Measurements from ENCODE around the gene EPN1. TPM values are rescaled to one million over a fixed set of nuclear protein-coding genes. Genes with fewer than 3 reads are reported as not detected.

Gene EPN1
- total RNA-seq, 2 donors from 2014 or later: 148 to 149 TPM

Other genes with a start within 250 kb of the EPN1 start
- not detected for gene SHISA7, start 231.9 kb upstream of the EPN1 start, total RNA-seq
- 10 to 100 TPM; 35.9 to 39.2 TPM for gene ISOC2, start 213.6 kb upstream of the EPN1 start, total RNA-seq
- 1 to 10 TPM in 1 of 2 donors, under 1 TPM in 1; 0.62 to 2.3 TPM for gene C19orf85, start 210.5 kb upstream of the EPN1 start, total RNA-seq
- 10 to 100 TPM in 1 of 2 donors, 1 to 10 TPM in 1; 9.9 to 12.6 TPM for gene ZNF628, start 198.6 kb upstream of the EPN1 start, total RNA-seq
- gene NAT14, start 190.0 kb upstream of the EPN1 start, total RNA-seq: 10 to 100 TPM; 51.3 to 67.1 TPM
- gene SSC5D, start 186.8 kb upstream of the EPN1 start, total RNA-seq: 1 to 10 TPM; 1.4 to 2.4 TPM
- gene SBK2, start 138.1 kb upstream of the EPN1 start, total RNA-seq: 1 to 10 TPM; 3.3 to 6.6 TPM
- gene SBK3, start 129.7 kb upstream of the EPN1 start, total RNA-seq: 1 to 10 TPM in 1 of 2 donors, under 1 TPM in 1; 0.48 to 1.4 TPM
- gene ZNF579, start 94.4 kb upstream of the EPN1 start, total RNA-seq: 10 to 100 TPM; 27.5 to 30.7 TPM
- gene FIZ1, start 75.7 kb upstream of the EPN1 start, total RNA-seq: 10 to 100 TPM; 19.7 to 21.1 TPM
- gene ZNF524, start 74.9 kb upstream of the EPN1 start, total RNA-seq: 1 to 10 TPM; 5.0 to 5.8 TPM
- gene ZNF865, start 69.6 kb upstream of the EPN1 start, total RNA-seq: 10 to 100 TPM; 14.5 to 14.9 TPM
- 10 to 100 TPM in 1 of 2 donors, 1 to 10 TPM in 1; 7.2 to 10.7 TPM for gene ZNF784, start 50.7 kb upstream of the EPN1 start, total RNA-seq
- gene ZNF580, start 34.2 kb upstream of the EPN1 start, total RNA-seq: 10 to 100 TPM; 27.3 to 38.6 TPM
- gene ZNF581, start 31.6 kb upstream of the EPN1 start, total RNA-seq: 10 to 100 TPM; 47.2 to 48.7 TPM
- gene CCDC106, start 27.0 kb upstream of the EPN1 start, total RNA-seq: 10 to 100 TPM; 18.0 to 24.9 TPM
- gene U2AF2, start 20.2 kb upstream of the EPN1 start, total RNA-seq: 100 to 1,000 TPM; 264 to 293 TPM
- gene NLRP9, start 63.2 kb downstream of the EPN1 start, total RNA-seq: not detected
- gene RFPL4A, start 83.9 kb downstream of the EPN1 start, total RNA-seq: not detected
- not detected for gene RFPL4AL1, start 93.9 kb downstream of the EPN1 start, total RNA-seq
- not detected for gene NLRP11, start 156.8 kb downstream of the EPN1 start, total RNA-seq
- gene NLRP4, start 161.3 kb downstream of the EPN1 start, total RNA-seq: not detected